Pancreas (tissue), 10 donors: ENCODE results near the gene INO80D. TPM values are rescaled to one million over a fixed set of nuclear protein-coding genes. Genes with fewer than 3 reads are reported as not detected.
"Not testable (repeated sequence)": the region's sequence is repeated elsewhere in the genome, so short reads cannot be mapped to it uniquely, and the experiment has no call there.

ENCODE experiments used
- ATAC-seq, 4 donors: fragments of 200-7000 bp; cut with Tn5 transposase; one replicate each; pipeline versions ENCODE4 v1.8.0 to v1.9.1; 2020; ENCODE audit warnings: mild to moderate bottlenecking in 4 of 4, moderate library complexity in 4 of 4
- DNase-seq, 6 donors: peaks; one replicate each; pipeline ENCODE4 v3.0.0-alpha.2; 2020
- FAIRE-seq: peaks from 2 replicates; lab custom pipeline; 2012; peaks lifted over from hg19 to GRCh38; lab: Jason Lieb, UNC
- H3K27ac ChIP-seq, 4 donors: fragments of 200-600 bp; sonication (generic); 1 replicate in 3 of 4; 2 replicates in 1 of 4; pipeline versions ENCODE4 v1.5.0 to v1.8.0; 2020
- H3K27me3 ChIP-seq, 4 donors: fragments of 200-600 bp; one replicate each; pipeline ENCODE4 v1.8.0; 2021
- H3K36me3 ChIP-seq, 3 donors: fragments of 200-600 bp; sonication (generic) in 1 of 3; one replicate each; pipeline versions ENCODE4 v1.5.0 to v1.8.0; 2020 to 2021
- H3K4me1 ChIP-seq, 3 donors: fragments of 200-600 bp; one replicate each; pipeline ENCODE4 v1.8.0; 2021
- H3K4me3 ChIP-seq, 4 donors: fragments of 200-600 bp; sonication (generic) in 2 of 4; one replicate each; pipeline versions ENCODE4 v1.5.0 to v1.8.0; 2020 to 2021
- H3K9me3 ChIP-seq, 4 donors: fragments of 200-600 bp; one replicate each; pipeline ENCODE4 v1.8.0; 2021
- WGBS, 2 donors: extraction: QIAGEN DNeasy Blood & Tissue Kit; methylation state at CpG; one replicate each; pipeline ENCODE4 v1.1.7; 2013; 5-methylcytosine and 5-hydroxymethylcytosine counted together
- intact Hi-C, 3 donors: fragments of 100-400 bp; cut with DNase I; formaldehyde crosslinking; loops; one replicate each; pipeline versions ENCODE4 v1.11.1 to v1.14.2; 2022
- polyA plus RNA-seq, 2 donors: library from polyadenylated mRNA; stranded (reverse); fragments of 200-250 nt; gene quantifications; one replicate each; pipeline ENCODE4 v1.2.3, GENCODE V29; 2013
- total RNA-seq, 6 donors: library from RNA; stranded (reverse); fragmentation: NEBNext Ultra II Directional in 4 of 6; extraction: Animal tissue kit (Norgen Biotek cat#: 25700) in 4 of 6; gene quantifications; one replicate each; pipeline versions ENCODE4 v1.2.1 to v1.2.4, GENCODE V29; 2021 to 2023
- TF ChIP-seq, protein P1 (sequence below), 4 donors: fragments of 200-600 bp; sonication (generic) in 3 of 4; IDR thresholded peaks; one replicate each; pipeline versions ENCODE4 v1.5.0 to v1.8.0; 2021; ENCODE audit warnings: antibody characterized with exemption in 4 of 4
- donor health status: healthy with polysubstance abuse.
- donor health status: DM: no; HTN: no; CAD: no; lungs with moderate emphysema.
- donor health status: DM: no; HTN: no; CAD: no.
- donor health status: control.
- donor health status: control.
- donor health status: Bipolar disorder and iron deficiency.
- donor health status: DM: yes; HTN: yes; CAD: no.
- donor health status: DM: no; HTN: no; CAD: no.
- donor health status: DM: no; HTN: no; CAD: no.
- donor health status: DM: yes; HTN: yes; CAD: no.

Gene INO80D
- total and polyA plus RNA-seq, 8 donors, result 2.7 to 15.0 (median 9.9) TPM

- Histone ChIP-seq H3K4me1 (peaks cover 0 to 12% (median 9%) of the 10 kb centered on the region in 3 donors), H3K4me3 (no peak overlapping the region), H3K27me3 (no peaks in the 10 kb centered on the region), H3K9me3 (no peaks in the 10 kb centered on the region), H3K36me3 (peaks cover 0 to 17% (median 5%) of the 10 kb centered on the region in 3 donors), H3K27ac (peak overlapping the region in 1 of 4 donors; percentile 37)
- WGBS, 2 donors, result 13 to 15% methylated on average over 3 of the region's 3 CpGs
- DNase-seq (no peak), FAIRE-seq (peak; percentile 37), ATAC-seq (peak in 2 of 4 donors; percentile 25 to 29)
- intact Hi-C loops, result no loop called here
- TF ChIP-seq, protein P1, sequence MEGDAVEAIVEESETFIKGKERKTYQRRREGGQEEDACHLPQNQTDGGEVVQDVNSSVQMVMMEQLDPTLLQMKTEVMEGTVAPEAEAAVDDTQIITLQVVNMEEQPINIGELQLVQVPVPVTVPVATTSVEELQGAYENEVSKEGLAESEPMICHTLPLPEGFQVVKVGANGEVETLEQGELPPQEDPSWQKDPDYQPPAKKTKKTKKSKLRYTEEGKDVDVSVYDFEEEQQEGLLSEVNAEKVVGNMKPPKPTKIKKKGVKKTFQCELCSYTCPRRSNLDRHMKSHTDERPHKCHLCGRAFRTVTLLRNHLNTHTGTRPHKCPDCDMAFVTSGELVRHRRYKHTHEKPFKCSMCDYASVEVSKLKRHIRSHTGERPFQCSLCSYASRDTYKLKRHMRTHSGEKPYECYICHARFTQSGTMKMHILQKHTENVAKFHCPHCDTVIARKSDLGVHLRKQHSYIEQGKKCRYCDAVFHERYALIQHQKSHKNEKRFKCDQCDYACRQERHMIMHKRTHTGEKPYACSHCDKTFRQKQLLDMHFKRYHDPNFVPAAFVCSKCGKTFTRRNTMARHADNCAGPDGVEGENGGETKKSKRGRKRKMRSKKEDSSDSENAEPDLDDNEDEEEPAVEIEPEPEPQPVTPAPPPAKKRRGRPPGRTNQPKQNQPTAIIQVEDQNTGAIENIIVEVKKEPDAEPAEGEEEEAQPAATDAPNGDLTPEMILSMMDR (IDR thresholded peaks at IDR 0.05), result no peak
Observed at GRCh38 chr2:206054952-206055351, 31.0 kb downstream of the INO80D start.

GRCh38 chr2:206051912-206052311 is 34.1 kb downstream of the INO80D start:
- Histone ChIP-seq H3K36me3 (peaks cover 0 to 10% (median 5%) of the 10 kb centered on the region in 3 donors), H3K27me3 (no peaks in the 10 kb centered on the region), H3K27ac (no peak overlapping the region), H3K9me3 (no peaks in the 10 kb centered on the region), H3K4me1 (peaks cover 0 to 12% (median 9%) of the 10 kb centered on the region in 3 donors), H3K4me3 (no peak overlapping the region)
- DNase-seq (no peak), FAIRE-seq (no peak), ATAC-seq (no peak)
- TF ChIP-seq, protein P1 (IDR thresholded peaks at IDR 0.05), result no peak
- 87 to 93% methylated on average over 6 of the region's 6 CpGs for WGBS, 2 donors
- intact Hi-C loops, result no loop called here

DNA sequence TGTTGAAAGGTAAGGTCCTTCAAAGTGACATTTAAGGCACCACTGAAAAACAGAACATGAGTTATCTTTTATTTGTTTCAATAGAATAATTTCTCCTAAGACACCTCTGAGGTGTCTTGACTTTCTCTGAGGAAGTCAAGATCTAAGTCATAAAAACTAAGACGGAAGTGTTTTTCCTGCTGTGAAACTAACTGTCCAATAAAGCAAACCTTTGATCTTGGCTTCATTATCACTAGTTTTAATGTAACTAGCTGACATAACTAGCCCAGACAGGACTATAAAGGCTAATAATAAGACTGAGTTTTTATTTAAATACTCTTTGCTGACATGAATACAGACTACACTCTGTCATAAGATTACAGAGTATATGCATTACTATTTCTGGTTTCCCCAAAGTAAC is 36.6 kb downstream of the INO80D start:
- no peaks in the 10 kb centered on the region for H3K27me3 ChIP-seq
- DNase-seq (no peak), ATAC-seq (no peak), FAIRE-seq (peak; percentile 23)
- H3K36me3 ChIP-seq, result peaks cover 0 to 9% (median 0%) of the 10 kb centered on the region in 3 donors
- H3K27ac ChIP-seq, result no peak overlapping the region
- 64 to 74% methylated on average over 1 of the region's 1 CpG for WGBS, 2 donors
- no peak overlapping the region for H3K4me3 ChIP-seq
- H3K9me3 ChIP-seq, result no peaks in the 10 kb centered on the region
- TF ChIP-seq, protein P1 (IDR thresholded peaks at IDR 0.05), result no peak
- H3K4me1 ChIP-seq, result no peaks in the 10 kb centered on the region
- intact Hi-C loops, result no loop called here

DNA sequence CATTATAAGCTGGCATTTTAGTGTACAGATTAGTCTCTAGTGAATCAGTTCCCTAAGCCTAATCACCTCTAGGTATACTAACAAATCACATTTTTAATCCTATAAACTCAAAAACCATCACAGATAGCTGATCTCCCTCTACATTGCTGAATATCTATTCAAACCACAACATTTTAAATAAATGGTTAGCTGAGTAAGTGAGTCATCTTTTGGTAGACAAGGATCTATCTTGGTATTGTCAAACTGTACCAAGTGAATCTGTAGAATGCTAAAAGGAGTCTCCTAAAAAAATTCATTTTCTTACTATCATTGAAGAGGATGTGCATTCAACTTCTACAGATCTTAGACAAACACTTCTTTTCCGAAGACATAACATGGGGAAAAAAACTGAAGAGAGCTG is 40.7 kb downstream of the INO80D start:
- H3K27me3 ChIP-seq, result no peaks in the 10 kb centered on the region
- TF ChIP-seq, protein P1 (IDR thresholded peaks at IDR 0.05), result no peak
- H3K27ac ChIP-seq, result no peak overlapping the region
- no peak for DNase-seq
- FAIRE-seq, result no peak
- H3K9me3 ChIP-seq, result no peaks in the 10 kb centered on the region
- no peaks in the 10 kb centered on the region for H3K4me1 ChIP-seq
- WGBS, 2 donors, result 76 to 88% methylated on average over 1 of the region's 1 CpG
- intact Hi-C loops, result no loop called here
- no peak overlapping the region for H3K4me3 ChIP-seq
- no peak for ATAC-seq
- H3K36me3 ChIP-seq, result peaks cover 0 to 14% (median 0%) of the 10 kb centered on the region in 3 donors

GRCh38 chr2:206040525-206040924 is 45.4 kb downstream of the INO80D start:
- FAIRE-seq (no peak), DNase-seq (no peak), ATAC-seq (no peak)
- 86 to 88% methylated on average over 5 of the region's 5 CpGs for WGBS, 2 donors
- intact Hi-C loops, result no loop called here
- H3K9me3 ChIP-seq, result no peaks in the 10 kb centered on the region
- peaks cover 0 to 10% (median 0%) of the 10 kb centered on the region in 3 donors for H3K36me3 ChIP-seq
- H3K27me3 ChIP-seq, result no peaks in the 10 kb centered on the region
- no peak overlapping the region for H3K4me3 ChIP-seq
- TF ChIP-seq, protein P1 (IDR thresholded peaks at IDR 0.05), result no peak
- peaks cover 0 to 7% (median 0%) of the 10 kb centered on the region in 3 donors for H3K4me1 ChIP-seq
- H3K27ac ChIP-seq, result no peak overlapping the region

GRCh38 chr2:206035393-206035792 is 50.6 kb downstream of the INO80D start:
- intact Hi-C loops, H3K4me3 ChIP-seq, H3K36me3 ChIP-seq, FAIRE-seq, H3K9me3 ChIP-seq, H3K27ac ChIP-seq, ATAC-seq, H3K4me1 ChIP-seq, H3K27me3 ChIP-seq, DNase-seq: not testable (repeated sequence)
- 71 to 72% methylated on average over 3 of the region's 3 CpGs for WGBS, 2 donors

- H3K4me1 ChIP-seq, H3K27me3 ChIP-seq, H3K4me3 ChIP-seq, H3K27ac ChIP-seq, FAIRE-seq, intact Hi-C loops, H3K36me3 ChIP-seq, DNase-seq, ATAC-seq, H3K9me3 ChIP-seq: not testable (repeated sequence)
- WGBS, 2 donors, result 94 to 97% methylated on average over 1 of the region's 1 CpG
Observed at GRCh38 chr2:206033452-206033851, 52.5 kb downstream of the INO80D start.
